Activated naive CD4-positive, alpha-beta T cell treated with anti-CD3 and anti-CD28 coated beads for 36 hours (primary cell): ENCODE data around the gene MACF1. TPM values are rescaled to one million over a fixed set of nuclear protein-coding genes. Genes with fewer than 3 reads are reported as not detected.

Experiments used
- CTCF ChIA-PET: fragments of 350-600 bp; sonication (Branson Sonifier 250); formaldehyde crosslinking; loops from one replicate; lab custom pipeline; 2021; ENCODE audit warnings: antibody characterized with exemption; lab: Charles Lee
- DNase-seq: peaks from one replicate; pipeline ENCODE4 v3.0.0-alpha.2; 2020
- H3K27ac Mint-ChIP-seq: one replicate; pipeline ENCODE4 v1.8.0; 2021; ENCODE audit warnings: mild to moderate bottlenecking, mixed read lengths
- H3K27me3 Mint-ChIP-seq: one replicate; pipeline ENCODE4 v1.8.0; 2021; ENCODE audit warnings: low read depth, mixed read lengths
- H3K36me3 Mint-ChIP-seq: one replicate; pipeline ENCODE4 v1.8.0; 2021; ENCODE audit warnings: low read depth, mixed read lengths
- H3K4me1 Mint-ChIP-seq: one replicate; pipeline ENCODE4 v1.8.0; 2021; ENCODE audit warnings: low read depth, mixed read lengths
- H3K4me3 Mint-ChIP-seq: one replicate; pipeline ENCODE4 v1.8.0; 2021; ENCODE audit warnings: mild to moderate bottlenecking, moderate library complexity, mixed read lengths
- H3K9me3 Mint-ChIP-seq: one replicate; pipeline ENCODE4 v1.8.0; 2021; ENCODE audit warnings: mixed read lengths
- intact Hi-C: fragments of 100-400 bp; cut with micrococcal nuclease; formaldehyde crosslinking; loops from one replicate; pipeline ENCODE4 v1.15.1; 2023
- total RNA-seq, 2 experiments: library from RNA; stranded (reverse); gene quantifications; one replicate each; pipeline ENCODE4 v1.2.3, GENCODE V29; 2021

MACF1 gene
- total RNA-seq, 2 experiments from 2014 or later: 174 to 179 TPM

- CTCF ChIA-PET: interaction anchor here (0.6 to 1.6 kb wide), 5 partner anchors 10 to 191 kb away, joined by 3 to 4 read pairs (median 3); no protein-coding TSS in a partner anchor
- peaks cover 26% of the 10 kb centered on the region for H3K36me3 Mint-ChIP-seq
- no peak for DNase-seq
- peaks cover 2% of the 10 kb centered on the region for H3K4me1 Mint-ChIP-seq
- H3K27me3 Mint-ChIP-seq: no peaks in the 10 kb centered on the region
- no peak overlapping the region for H3K27ac Mint-ChIP-seq
- intact Hi-C loops: no loop called here
- H3K4me3 Mint-ChIP-seq: no peak overlapping the region
- no peaks in the 10 kb centered on the region for H3K9me3 Mint-ChIP-seq
Observed at GRCh38 chr1:39376656-39377055, 172.2 kb downstream of the MACF1 start.

GRCh38 chr1:39378377-39378776, 173.9 kb downstream of the MACF1 start:
- CTCF ChIA-PET: interaction anchor here (0.6 to 1.5 kb wide), 4 partner anchors 13 to 685 kb away, joined by 3 to 5 read pairs (median 4); no protein-coding TSS in a partner anchor
- Mint-ChIP-seq H3K27ac (no peak overlapping the region), H3K27me3 (no peaks in the 10 kb centered on the region), H3K4me1 (no peaks in the 10 kb centered on the region), H3K4me3 (no peak overlapping the region), H3K9me3 (no peaks in the 10 kb centered on the region), H3K36me3 (peaks cover 26% of the 10 kb centered on the region)
- intact Hi-C loops: no loop called here
- no peak for DNase-seq

- Mint-ChIP-seq H3K27ac (no peak overlapping the region), H3K9me3 (no peaks in the 10 kb centered on the region), H3K27me3 (no peaks in the 10 kb centered on the region), H3K4me3 (no peak overlapping the region), H3K4me1 (no peaks in the 10 kb centered on the region), H3K36me3 (peaks cover 26% of the 10 kb centered on the region)
- CTCF ChIA-PET: interaction anchor here (0.6 to 1.5 kb wide), 4 partner anchors 17 to 684 kb away, joined by 3 to 5 read pairs (median 4); no protein-coding TSS in a partner anchor
- DNase-seq: no peak
- intact Hi-C loops: no loop called here
Observed at GRCh38 chr1:39379187-39379586, 174.7 kb downstream of the MACF1 start.

GRCh38 chr1:39380036-39380435, 175.5 kb downstream of the MACF1 start:
- no peaks in the 10 kb centered on the region for H3K27me3 Mint-ChIP-seq
- H3K27ac Mint-ChIP-seq: no peak overlapping the region
- no peaks in the 10 kb centered on the region for H3K4me1 Mint-ChIP-seq
- H3K36me3 Mint-ChIP-seq: peaks cover 26% of the 10 kb centered on the region
- no peak overlapping the region for H3K4me3 Mint-ChIP-seq
- intact Hi-C loops: no loop called here
- CTCF ChIA-PET: interaction anchor here (1.3 kb wide), 1 partner anchor 18 kb away, joined by 5 read pairs; no protein-coding TSS in a partner anchor
- DNase-seq: no peak
- H3K9me3 Mint-ChIP-seq: no peaks in the 10 kb centered on the region

- Mint-ChIP-seq H3K4me1 (no peaks in the 10 kb centered on the region), H3K9me3 (no peaks in the 10 kb centered on the region), H3K4me3 (no peak overlapping the region), H3K36me3 (peaks cover 32% of the 10 kb centered on the region), H3K27ac (no peak overlapping the region), H3K27me3 (no peaks in the 10 kb centered on the region)
- no peak for DNase-seq
- intact Hi-C loops: no loop called here
- CTCF ChIA-PET: no interaction called here
Observed at GRCh38 chr1:39381839-39382238, 177.3 kb downstream of the MACF1 start.

GRCh38 chr1:39384305-39384704, 179.8 kb downstream of the MACF1 start:
- intact Hi-C loops: no loop called here
- H3K27ac Mint-ChIP-seq: no peak overlapping the region
- H3K36me3 Mint-ChIP-seq: peaks cover 37% of the 10 kb centered on the region
- peaks cover 2% of the 10 kb centered on the region for H3K4me1 Mint-ChIP-seq
- CTCF ChIA-PET: no interaction called here
- DNase-seq: no peak
- H3K27me3 Mint-ChIP-seq: no peaks in the 10 kb centered on the region
- no peak overlapping the region for H3K4me3 Mint-ChIP-seq
- H3K9me3 Mint-ChIP-seq: no peaks in the 10 kb centered on the region

GRCh38 chr1:39385067-39385988, 180.8 kb downstream of the MACF1 start:
- no peaks in the 10 kb centered on the region for H3K27me3 Mint-ChIP-seq
- DNase-seq: no peak
- H3K36me3 Mint-ChIP-seq: peaks cover 38% of the 10 kb centered on the region
- no peaks in the 10 kb centered on the region for H3K9me3 Mint-ChIP-seq
- no peak overlapping the region for H3K27ac Mint-ChIP-seq
- intact Hi-C loops: no loop called here
- H3K4me1 Mint-ChIP-seq: peaks cover 2% of the 10 kb centered on the region
- CTCF ChIA-PET: interaction anchor here (0.6 to 3.2 kb wide), 2 partner anchors 15 to 25 kb away, joined by 3 to 18 read pairs; no protein-coding TSS in a partner anchor
- no peak overlapping the region for H3K4me3 Mint-ChIP-seq

GRCh38 chr1:39386997-39387396, 182.5 kb downstream of the MACF1 start:
- Mint-ChIP-seq H3K4me1 (peaks cover 14% of the 10 kb centered on the region), H3K27ac (no peak overlapping the region), H3K36me3 (peaks cover 37% of the 10 kb centered on the region), H3K9me3 (no peaks in the 10 kb centered on the region), H3K4me3 (no peak overlapping the region), H3K27me3 (no peaks in the 10 kb centered on the region)
- no peak for DNase-seq
- intact Hi-C loops: no loop called here
- CTCF ChIA-PET: interaction anchor here (0.6 to 3.2 kb wide), 10 partner anchors 8 to 292 kb away, joined by 3 to 18 read pairs (median 3); no protein-coding TSS in a partner anchor

- CTCF ChIA-PET: interaction anchor here (0.6 to 3.2 kb wide), 9 partner anchors 8 to 285 kb away, joined by 3 to 18 read pairs (median 3); no protein-coding TSS in a partner anchor
- Mint-ChIP-seq H3K27ac (peak overlapping the region; percentile 28), H3K9me3 (no peaks in the 10 kb centered on the region), H3K4me1 (peaks cover 18% of the 10 kb centered on the region), H3K36me3 (peaks cover 37% of the 10 kb centered on the region), H3K27me3 (no peaks in the 10 kb centered on the region), H3K4me3 (no peak overlapping the region)
- DNase-seq: no peak
- intact Hi-C loops: no loop called here
Observed at GRCh38 chr1:39387452-39387851, 183.0 kb downstream of the MACF1 start.

- DNase-seq: no peak
- Mint-ChIP-seq H3K4me3 (no peak overlapping the region), H3K27me3 (no peaks in the 10 kb centered on the region), H3K9me3 (no peaks in the 10 kb centered on the region), H3K27ac (no peak overlapping the region), H3K36me3 (peaks cover 31% of the 10 kb centered on the region), H3K4me1 (peaks cover 62% of the 10 kb centered on the region)
- CTCF ChIA-PET: interaction anchor here (0.7 to 1.8 kb wide), 3 partner anchors 19 to 192 kb away, joined by 3 to 10 read pairs (median 4); no protein-coding TSS in a partner anchor
- intact Hi-C loops: loop anchor here (10.0 kb wide), 2 partner anchors 273 to 537 kb away; partner anchors contain the start of gene RRAGC
Observed at GRCh38 chr1:39391691-39392679, 187.5 kb downstream of the MACF1 start.

- Mint-ChIP-seq H3K9me3 (no peaks in the 10 kb centered on the region), H3K36me3 (peaks cover 24% of the 10 kb centered on the region), H3K4me1 (peaks cover 71% of the 10 kb centered on the region), H3K4me3 (no peak overlapping the region), H3K27me3 (no peaks in the 10 kb centered on the region), H3K27ac (no peak overlapping the region)
- intact Hi-C loops: loop anchor here (10.0 kb wide), 2 partner anchors 272 to 538 kb away; partner anchors contain the start of gene RRAGC
- no peak for DNase-seq
- CTCF ChIA-PET: interaction anchor here (1.8 to 3.3 kb wide), 2 partner anchors 17 to 18 kb away, joined by 10 to 17 read pairs; no protein-coding TSS in a partner anchor
Observed at GRCh38 chr1:39392851-39393573, 188.5 kb downstream of the MACF1 start.
